NCI-H460 (cell line): Measurements from ENCODE around the gene PRKCQ. TPM values are rescaled to one million over a fixed set of nuclear protein-coding genes. Genes with fewer than 3 reads are reported as not detected.
A peak's percentile ranks its signal among the peaks of the same experiment; 100 is the strongest.
"Not testable (repeated sequence)": the region's sequence is repeated elsewhere in the genome, so short reads cannot be mapped to it uniquely, and the experiment has no call there.

Experiments
- DNase-seq: peaks from one replicate; pipeline ENCODE4 v3.0.0-alpha.2; 2016; ENCODE audit warnings: low read depth; ENCODE audit errors: extremely low read depth
- total RNA-seq: library from RNA; depleted of rRNA; stranded (reverse); fragments of >200 nt; shearing (Covaris generic); gene quantifications from 2 replicates; pipeline ENCODE4 v1.2.3, GENCODE V29; 2014

Gene PRKCQ
- total RNA-seq, 1 experiment from 2014 or later, result 0.22 TPM

DNA sequence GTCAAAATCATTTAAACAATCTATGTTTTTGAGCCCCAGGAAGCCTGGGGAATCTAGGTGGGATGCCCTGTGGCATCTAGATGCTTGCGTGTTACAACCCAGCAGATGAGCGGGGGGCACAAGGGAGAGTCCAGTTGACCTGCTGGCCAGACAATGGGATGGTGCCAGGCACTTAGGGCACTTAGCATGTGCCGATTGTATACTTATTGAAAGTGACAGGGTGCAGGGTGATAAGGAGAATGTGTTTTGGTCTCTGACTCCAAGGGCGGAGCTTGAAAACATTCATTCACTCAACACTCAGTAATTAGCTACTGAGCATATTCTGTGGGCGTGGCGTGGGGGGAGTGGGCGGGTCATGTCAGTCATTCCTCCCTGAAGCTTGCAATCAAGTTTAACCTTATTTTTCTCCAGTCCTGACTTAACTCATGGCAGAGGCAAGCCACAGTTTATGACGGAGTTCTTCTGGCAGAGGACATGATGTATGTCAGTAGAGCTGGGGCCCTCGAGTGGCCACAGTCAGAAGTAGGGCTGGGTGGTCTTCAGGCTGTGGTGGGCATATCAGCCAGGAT, 115.1 kb downstream of the PRKCQ start:
- DNase-seq, result no peak

DNA sequence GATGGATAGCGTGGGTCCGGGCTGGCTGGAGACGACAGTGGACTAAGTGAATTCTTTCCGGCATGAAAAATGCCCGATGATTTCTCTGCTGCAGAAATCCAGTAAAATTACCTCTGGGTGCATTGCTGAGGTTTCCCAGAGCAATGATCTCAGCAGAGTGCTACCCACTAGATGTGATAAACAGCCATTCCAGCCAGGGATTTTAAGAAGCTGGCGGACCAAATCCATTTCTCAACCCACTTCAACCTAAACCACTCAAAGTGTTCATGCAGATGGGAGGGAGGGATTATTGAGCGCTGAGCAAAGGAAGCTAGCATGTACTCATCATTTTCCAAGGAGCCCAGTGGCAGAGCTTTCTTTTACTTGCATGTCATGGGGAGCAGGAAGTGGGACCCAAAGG, 116.7 kb downstream of the PRKCQ start:
- DNase-seq, result no peak

DNA sequence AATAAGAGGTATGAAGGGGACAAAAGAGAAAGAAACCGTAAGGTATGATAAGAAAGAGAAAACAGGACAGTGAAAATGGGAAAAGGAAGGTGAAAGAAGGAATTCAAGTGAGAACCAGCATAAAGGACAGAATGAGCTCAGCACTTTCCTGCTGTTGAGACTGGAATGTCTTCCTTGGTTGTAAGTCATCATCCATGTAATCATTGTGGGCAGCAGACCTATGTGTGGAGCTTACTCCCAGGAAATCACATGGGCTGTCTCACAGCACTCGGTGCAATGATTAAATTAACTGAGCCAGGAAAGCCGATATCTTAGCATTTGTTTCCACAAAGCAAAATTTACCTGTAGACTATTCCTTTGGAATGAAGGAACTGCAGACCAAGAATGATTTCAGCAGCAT, 118.1 kb downstream of the PRKCQ start:
- no peak for DNase-seq

DNA sequence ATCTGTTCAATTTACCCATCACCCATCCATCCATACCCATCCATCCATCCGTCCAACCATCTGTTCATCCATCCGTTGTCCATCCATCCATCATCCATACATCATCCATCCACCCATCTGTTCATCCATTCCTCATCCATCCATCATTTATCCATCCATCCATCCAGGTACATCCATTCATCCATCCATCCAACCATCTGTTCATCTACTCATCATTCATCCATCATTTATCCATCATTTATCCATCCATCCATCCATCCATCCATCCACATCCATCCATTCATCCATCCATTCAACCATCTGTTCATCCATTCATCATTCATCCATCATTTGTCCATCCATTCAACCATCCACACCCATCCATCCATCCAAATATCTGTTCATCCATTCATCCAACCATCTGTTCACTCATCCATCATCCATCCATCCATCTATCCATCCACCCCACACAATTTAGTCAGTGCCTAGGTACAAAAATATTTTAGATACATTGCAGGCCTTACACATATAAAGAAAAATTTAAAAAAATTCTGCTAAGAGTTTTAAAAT, 119.1 kb downstream of the PRKCQ start:
- no peak for DNase-seq

DNA sequence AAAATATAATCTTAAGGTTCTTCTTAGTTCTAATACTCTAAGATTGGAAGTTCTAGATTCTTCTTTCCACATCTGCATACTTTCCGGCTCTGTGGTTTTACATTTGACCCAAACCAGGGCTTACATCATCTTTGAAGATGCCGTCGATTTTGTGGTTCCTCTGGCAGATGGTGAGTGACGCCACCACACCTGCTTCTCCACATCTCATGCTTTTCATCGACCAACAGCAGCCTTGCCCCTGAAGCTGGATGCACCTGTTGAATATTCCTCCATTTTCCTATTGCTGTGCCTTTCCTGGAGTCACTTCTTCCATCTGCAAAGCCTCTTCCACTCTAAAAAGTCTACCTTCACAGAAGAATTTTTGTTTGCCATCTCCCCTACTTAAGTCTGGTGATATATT, 121.3 kb downstream of the PRKCQ start:
- no peak for DNase-seq

DNA sequence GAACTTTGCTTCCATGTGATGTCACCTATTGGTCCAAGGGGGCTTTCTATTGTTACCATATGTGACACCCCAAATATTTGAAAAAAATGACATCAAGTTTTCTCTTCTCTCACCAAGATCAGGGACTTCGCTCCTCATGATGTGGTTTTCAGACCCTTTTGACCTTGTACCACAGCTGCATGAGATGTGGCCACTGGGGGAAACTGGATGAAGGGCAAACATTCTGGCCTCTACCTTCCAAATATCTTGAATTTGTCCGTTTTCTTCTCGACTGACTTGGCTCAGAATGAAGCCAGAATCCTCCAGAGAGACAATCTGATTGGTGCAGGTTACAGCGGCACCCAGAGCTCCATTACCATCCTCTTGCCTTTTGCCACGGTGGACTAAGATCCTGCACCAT, 122.7 kb downstream of the PRKCQ start:
- DNase-seq, result no peak

DNA sequence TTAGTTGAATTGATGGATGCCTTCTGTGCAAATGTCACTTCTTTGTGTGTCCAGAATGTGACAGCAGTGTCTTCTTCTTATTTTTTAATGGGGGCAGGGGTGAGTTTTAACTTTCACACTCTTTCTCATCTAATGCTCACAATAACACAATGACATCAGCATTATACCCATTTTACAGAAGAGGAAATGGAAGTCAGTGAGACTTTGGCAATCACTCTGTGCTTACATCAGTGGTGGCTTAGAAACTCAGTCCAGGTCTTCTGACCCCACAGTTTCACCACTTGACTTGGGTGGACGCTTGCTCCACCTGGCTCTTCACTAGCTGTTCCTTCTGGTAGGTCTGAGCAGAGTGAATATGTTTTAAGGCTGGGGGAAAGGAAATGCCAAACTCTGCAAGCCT, 124.0 kb downstream of the PRKCQ start:
- DNase-seq, result no peak

DNA sequence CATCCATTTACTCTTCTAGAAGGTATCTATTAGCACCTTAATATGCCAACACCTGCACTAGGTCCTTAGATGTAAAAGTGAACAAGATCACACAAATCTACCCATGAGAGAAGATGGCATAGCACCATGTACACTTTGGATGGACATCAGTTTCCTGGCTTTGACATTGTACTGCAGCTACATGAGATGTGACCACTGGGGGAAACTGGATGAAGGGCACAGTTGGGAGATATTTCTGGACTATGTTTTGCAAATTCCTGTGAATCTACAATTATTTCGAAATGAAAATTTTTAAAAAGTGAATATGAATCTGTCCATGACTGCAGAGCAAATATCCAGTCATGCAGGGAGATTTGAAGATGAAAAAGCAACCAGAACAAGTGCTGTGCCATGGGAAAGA, 124.5 kb downstream of the PRKCQ start:
- DNase-seq, result no peak

DNA sequence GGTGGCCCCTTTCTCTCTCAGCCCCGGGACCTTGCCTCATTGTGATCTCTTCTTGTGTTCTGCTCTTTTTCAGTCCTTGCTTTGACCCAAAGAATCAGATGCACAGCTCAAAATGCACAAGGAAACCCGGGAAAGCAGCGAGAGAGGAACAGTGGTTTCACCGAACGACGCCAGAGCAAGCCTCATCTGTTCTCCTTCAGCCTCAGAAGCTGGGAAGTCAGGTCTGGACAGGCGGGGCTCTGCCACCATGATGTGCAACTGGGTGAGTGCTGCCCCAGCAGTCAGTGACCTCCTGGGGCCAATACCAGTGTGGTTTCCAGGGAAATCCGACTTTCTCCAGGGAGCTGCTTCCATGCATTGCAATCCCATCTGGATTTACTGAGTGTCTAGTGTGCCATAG, 133.4 kb downstream of the PRKCQ start:
- no peak for DNase-seq

DNA sequence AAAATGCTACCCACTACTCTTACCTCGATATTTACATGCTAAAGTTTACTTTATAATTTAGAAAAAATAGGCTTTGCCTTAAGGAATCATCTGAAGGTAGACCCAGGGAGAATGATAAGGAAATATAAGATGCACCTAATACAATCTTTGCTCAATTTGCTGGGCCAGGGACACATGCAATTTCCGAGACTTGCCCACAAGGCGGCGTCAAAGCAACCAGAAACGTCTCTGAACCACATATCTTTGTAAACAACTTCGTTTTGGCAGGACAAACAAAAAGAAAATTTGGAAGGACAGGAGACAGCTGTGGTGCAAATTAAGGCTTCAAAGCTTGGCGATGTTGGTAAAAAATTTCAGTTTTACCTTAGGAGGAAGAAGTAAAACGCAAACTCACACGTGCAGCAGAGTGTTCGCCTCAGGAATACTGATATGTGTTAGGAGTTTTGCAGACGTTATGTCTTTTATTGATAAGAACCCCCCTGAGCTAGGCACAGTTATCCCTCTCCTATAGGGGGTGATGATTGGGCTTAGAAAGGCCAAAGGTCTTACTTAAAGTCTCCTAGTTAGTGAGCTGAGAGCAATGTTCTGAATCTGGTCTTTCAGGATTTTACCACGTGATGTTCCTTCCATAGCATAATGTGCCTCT, 134.3 kb downstream of the PRKCQ start:
- DNase-seq, result peak; percentile 16

DNA sequence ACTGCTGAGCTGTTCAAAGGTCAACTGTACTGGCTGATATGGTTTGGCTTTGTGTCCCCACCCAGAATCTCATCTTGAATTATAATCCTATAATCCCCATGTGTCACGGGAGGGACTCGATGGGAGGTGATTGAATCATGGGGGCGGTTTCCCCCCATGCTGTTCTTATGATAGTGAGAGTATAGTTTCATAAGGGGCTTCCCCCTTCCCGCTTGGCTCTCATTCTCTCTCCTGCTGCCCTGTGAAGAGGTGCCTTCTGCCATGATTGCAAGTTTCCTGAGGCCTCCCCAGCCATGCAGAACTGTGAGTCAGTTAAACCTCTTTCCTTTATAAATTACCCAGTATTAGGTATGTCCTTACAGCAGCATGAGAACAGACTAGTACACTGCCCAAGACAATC, 140.2 kb downstream of the PRKCQ start:
- not testable (repeated sequence) for DNase-seq

DNA sequence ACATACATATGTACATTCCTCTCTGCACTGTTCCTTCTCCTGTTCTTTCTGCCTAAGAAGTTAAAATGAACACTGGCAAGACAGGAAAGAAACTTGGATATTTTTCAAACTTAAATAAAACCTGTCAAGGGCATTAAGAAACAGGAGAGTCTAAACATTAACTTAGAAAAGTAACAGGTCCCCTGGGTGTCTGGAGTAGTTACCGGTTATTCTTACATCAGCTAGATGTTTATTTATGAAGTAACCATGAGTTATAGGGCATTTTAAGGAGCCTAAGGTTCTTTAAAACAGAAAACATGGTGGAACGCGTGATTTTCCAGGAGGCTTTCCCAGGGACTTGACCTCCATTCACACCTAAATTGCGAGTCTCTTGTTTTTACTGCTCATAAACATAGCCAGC, 148.2 kb downstream of the PRKCQ start:
- DNase-seq, result no peak

DNA sequence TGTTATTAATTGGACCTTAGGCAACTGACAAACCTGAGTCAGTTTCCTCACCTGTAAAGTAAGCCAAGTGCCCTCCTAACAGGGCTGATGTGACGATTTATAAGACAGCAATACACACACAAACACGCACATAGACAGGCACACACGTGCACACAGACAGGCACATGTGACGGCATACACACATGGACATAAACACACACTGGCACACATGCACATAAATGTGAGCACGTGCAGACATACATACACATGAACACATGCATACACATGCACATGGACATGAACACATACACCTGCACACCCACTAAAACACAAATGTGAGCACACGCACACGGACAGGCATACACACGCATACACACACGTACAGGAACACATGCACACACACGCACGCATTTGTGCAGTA, 148.9 kb downstream of the PRKCQ start:
- DNase-seq, result no peak

DNA sequence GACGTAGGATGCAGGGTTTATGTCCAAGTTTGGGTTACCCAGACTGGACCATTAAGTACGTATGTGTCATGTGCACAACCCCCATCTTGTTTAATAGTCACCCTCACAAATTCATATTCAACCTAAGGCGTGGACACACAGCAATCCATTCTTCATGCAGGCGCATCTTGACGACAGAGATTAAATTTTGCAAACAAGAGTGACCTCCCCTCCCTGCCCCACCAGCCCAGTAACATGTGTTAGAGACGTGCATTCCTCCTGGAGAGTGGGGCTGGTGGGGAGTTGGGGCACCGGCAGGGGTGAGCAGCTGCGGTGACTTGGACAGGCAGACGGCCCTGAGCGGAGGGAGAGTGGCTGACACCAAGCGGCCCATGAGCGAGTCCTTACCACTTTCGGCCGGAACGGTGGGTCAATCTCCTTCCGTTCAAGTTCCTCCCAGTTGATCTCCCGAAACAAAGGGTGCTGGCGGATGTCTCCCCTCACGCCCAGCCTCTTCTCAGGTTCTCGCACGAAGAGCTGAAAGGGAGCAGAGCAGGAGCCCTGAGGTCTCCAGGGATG, 149.6 kb downstream of the PRKCQ start:
- no peak for DNase-seq

DNA sequence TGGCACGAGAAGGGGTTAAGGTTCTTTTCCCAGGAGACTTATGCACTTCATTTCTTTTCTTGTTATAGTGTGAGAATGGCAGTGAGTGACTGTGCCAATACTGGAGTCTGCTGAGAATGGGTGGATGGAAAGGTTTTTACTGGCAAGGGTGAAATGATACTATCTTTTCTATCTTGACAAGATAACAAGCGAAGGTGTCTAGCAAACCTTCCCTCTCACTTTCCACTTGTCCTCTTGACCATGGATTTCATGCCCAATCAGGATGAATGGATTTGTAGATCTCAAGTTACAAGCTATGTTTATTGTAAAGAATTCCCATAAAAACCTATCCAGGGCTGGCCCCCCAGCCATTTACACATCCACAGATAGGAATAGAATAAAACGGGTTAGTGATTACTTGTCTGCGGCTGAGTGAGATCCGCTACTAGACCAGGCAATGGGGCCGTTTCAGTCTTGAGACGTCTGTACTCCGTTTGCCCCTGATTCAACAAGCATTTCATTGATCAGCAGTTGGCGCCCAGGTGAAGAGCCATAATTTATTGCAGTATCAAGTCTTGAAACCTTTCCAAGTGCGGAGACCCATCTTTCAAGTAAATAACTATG, 152.6 kb downstream of the PRKCQ start:
- no peak for DNase-seq

DNA sequence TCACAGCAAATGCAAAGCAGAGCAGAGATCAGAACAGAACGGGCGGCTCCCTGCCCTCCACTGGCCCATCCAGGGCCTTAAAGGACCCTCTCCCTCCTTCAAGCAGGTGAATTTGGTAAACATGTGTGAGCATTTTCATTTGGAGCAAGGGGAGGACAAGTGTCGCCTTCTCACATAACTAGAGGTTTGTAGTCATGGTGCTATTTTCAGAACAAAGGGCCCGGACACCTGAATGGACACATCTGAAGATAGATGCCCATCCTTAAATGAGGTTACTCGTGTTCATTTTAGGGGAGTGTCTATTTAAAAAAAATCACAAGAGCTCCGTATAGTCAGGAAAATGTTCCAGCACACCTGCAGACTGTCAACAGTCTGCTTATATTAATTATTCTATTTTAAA, 153.8 kb downstream of the PRKCQ start:
- no peak for DNase-seq

DNA sequence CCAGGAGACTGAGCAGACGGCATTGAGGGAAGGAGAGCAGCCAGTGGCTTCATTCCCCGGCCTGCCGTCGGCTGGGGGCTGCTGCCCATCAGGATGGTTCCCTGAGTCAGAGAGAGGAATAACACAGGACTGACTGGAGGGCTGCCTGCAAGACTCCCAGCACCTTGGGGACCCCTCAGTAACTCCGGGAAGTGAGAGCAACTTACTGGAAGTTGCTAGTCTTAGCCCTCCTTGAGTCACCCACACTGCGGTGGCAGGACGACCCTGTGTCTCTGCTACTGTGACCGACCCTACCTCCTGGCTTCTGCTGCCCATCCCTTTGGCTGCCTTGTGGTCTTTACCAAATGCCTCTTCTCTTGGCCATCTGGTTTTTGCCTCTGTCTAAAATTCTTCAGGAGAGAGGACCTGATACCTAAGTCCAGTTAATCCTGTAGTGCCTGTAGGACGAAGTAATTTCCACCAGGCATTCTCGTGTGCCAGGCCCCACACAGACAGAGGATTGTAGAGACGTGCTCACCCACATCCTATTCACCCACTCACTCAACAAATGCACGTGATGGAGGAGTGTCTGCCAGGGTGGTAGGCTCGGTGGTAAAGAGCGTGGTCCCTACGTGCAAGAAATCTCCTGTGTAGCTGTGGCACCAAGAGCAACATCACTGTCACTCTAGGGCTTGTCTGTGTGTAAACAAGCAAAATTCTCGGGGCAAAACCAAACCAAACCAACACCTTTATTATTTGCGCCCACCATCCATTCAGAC, 156.5 kb downstream of the PRKCQ start:
- no peak for DNase-seq

DNA sequence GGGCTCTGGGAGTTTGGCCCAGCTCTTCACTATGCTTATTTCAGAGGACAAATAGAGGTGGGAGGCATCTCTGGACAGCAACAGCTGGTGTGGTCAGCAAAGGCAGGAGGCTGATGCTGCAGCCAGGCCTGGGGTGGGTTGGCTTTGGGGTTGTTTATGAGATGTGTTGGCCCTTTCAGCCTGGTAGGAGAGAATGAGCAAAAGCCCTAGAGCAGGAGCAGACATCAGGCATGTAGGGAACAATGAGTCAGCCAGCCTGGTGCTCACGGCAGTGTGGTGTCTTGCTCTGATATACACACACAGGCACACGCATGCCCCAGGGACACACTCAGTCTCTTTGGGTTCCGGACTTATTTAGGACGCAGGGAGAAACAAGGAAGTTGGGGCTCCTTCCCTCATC, 157.1 kb downstream of the PRKCQ start:
- DNase-seq, result no peak

DNA sequence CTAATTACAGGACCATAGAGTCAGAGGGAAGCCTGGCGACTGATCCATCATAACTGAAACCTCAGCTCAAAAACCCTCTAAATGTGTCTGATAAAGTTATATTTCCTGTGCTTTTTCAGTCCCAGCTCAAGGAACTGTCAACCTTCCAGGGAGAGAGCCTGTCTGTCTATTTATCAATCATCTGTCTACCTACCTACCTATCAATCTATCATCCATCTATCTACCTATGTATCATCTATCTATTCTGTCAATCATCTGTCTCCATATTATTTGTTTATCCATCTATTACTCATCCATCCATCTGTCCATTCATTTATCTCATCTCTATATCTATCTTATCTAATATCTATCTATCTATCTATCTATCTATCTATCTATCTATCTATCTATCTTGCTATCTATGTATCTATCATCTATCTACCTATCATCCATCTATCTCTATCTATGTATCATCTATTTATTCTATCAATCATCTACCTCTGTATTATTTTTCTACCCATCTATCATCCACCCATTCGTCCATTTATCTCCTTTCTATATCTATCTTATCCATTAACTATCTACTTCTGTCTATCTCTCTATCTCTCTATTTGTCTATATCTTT, 161.4 kb downstream of the PRKCQ start:
- no peak for DNase-seq

DNA sequence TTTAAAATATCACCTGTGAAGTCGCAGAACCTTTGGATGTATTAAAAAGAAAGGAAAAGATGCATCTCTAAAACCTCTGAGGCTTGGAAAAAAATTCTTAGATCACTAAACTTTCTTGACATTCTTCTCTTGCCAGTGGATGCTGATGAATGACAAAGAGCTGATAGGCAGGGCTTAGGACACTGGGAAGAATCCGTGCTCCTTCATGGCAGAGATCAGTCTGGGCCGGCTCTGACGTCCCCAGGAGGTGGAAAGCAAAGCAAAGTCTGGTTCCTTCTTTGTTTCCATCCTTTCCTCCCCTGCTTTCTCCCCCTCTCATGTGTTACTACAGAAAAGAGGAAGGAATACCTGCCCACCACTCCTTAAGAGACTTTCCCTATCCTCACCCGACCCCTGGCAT, 161.9 kb downstream of the PRKCQ start:
- no peak for DNase-seq
